Measurements from ENCODE around the gene IMMP2L. TPM values are rescaled to one million over a fixed set of nuclear protein-coding genes. Genes with fewer than 3 reads are reported as not detected.

IMMP2L gene
- total and polyA plus RNA-seq, 2 of the 8 experiments (the other 6 are each of a cell fraction or from before 2014, with no cell fraction given) = 2.3 to 10.1 TPM

GRCh38 chr7:110891197-110891596 is 671.1 kb downstream of the IMMP2L start (continued):
- TF ChIP-seq HDAC2 (IDR thresholded peaks at IDR 0.05; ENCODE audit: borderline replicate concordance in 1 of 2, low read depth in 2 of 2, low read length in 2 of 2) = no peak
- no peak for TF ChIP-seq BCL11A (IDR thresholded peaks at IDR 0.05; ENCODE audit: low read depth in 2 of 2, low read length in 2 of 2)
- TF ChIP-seq POLR2A (IDR thresholded peaks at IDR 0.05; ENCODE audit: control extremely low read depth in 1 of 2, low read depth in 2 of 2, low read length in 2 of 2) = no peak
- no peak for TF ChIP-seq ASH2L (IDR thresholded peaks at IDR 0.05; ENCODE audit: low read length)
- TF ChIP-seq CTBP2 (IDR thresholded peaks at IDR 0.05; ENCODE audit: borderline replicate concordance, insufficient read depth, insufficient read length, low read length) = no peak

All from H1 (cell line).